IMR-90 (cell line): ENCODE data around the gene SLC36A1.

Experiments
- CTCF ChIP-seq: conservative IDR thresholded peaks from 2 replicates; pipeline ENCODE4 v1.5.1; 2012; ENCODE audit warnings: mild to moderate bottlenecking, low read depth, low read length, improper control_type of control experiment
- NFE2L2 ChIP-seq: fragments of 150-350 bp; IDR thresholded peaks from 2 replicates; pipeline ENCODE4 v1.6.1; 2016; ENCODE audit warnings: low read depth, mild to moderate bottlenecking, low read length

- TF ChIP-seq NFE2L2 (no peak), CTCF (no peak)
Observed at GRCh38 chr5:151414536-151414935, 32.9 kb upstream of the SLC36A1 start.
